Inferior parietal cortex (tissue), 1 donor: ENCODE measurements around the gene ERC1.

Experiments
- DNase-seq: peaks from one replicate; pipeline ENCODE4 v3.0.0-alpha.2; 2016; ENCODE audit errors: extremely low spot score

ERC1 gene

GRCh38 chr12:1509413-1510052, 518.5 kb downstream of the ERC1 start:
- no peak for DNase-seq

- no peak for DNase-seq
Observed at GRCh38 chr12:1510056-1510812, 519.2 kb downstream of the ERC1 start.

GRCh38 chr12:1515010-1515409, 524.0 kb downstream of the ERC1 start:
- DNase-seq, result no peak

GRCh38 chr12:1515428-1515827, 524.4 kb downstream of the ERC1 start:
- DNase-seq, result no peak

- no peak for DNase-seq
Observed at GRCh38 chr12:1517007-1517406, 526.0 kb downstream of the ERC1 start.

GRCh38 chr12:1517734-1518525, 526.9 kb downstream of the ERC1 start:
- no peak for DNase-seq

- no peak for DNase-seq
Observed at GRCh38 chr12:1518591-1519516, 527.8 kb downstream of the ERC1 start.

- DNase-seq, result no peak
Observed at GRCh38 chr12:1519642-1520041, 528.6 kb downstream of the ERC1 start.

- no peak for DNase-seq
Observed at GRCh38 chr12:1523046-1523445, 532.0 kb downstream of the ERC1 start.

- DNase-seq, result no peak
Observed at GRCh38 chr12:1523558-1524050, 532.6 kb downstream of the ERC1 start.

GRCh38 chr12:1525858-1526257, 534.8 kb downstream of the ERC1 start:
- DNase-seq, result no peak

GRCh38 chr12:1527789-1528188, 536.8 kb downstream of the ERC1 start:
- no peak for DNase-seq

- DNase-seq, result no peak
Observed at GRCh38 chr12:1528791-1529190, 537.8 kb downstream of the ERC1 start.

- no peak for DNase-seq
Observed at GRCh38 chr12:1529228-1529861, 538.3 kb downstream of the ERC1 start.

- no peak for DNase-seq
Observed at GRCh38 chr12:1529862-1530591, 539.0 kb downstream of the ERC1 start.

GRCh38 chr12:1530592-1531152, 539.6 kb downstream of the ERC1 start:
- no peak for DNase-seq

GRCh38 chr12:1531153-1531653, 540.2 kb downstream of the ERC1 start:
- no peak for DNase-seq

- DNase-seq, result no peak
Observed at GRCh38 chr12:1531654-1532374, 540.8 kb downstream of the ERC1 start.
